Bladder microvascular endothelial cell (primary cell): ENCODE data around the gene C1orf21. TPM values are rescaled to one million over a fixed set of nuclear protein-coding genes. Genes with fewer than 3 reads are reported as not detected.

Experiments used
- total RNA-seq: library from RNA; depleted of rRNA; stranded (reverse); fragments of >200 nt; gene quantifications from 2 replicates; pipeline ENCODE4 v1.2.3, GENCODE V29; 2014

Gene C1orf21
- 15.1 and 16.4 TPM in 2 replicates for total RNA-seq

GRCh38 chr1:184386312-184387068 is at the start of gene C1orf21:
Gene C1orf21 (plus strand): TSS chr1:184387029. CDS start chr1:184477510, 90,481 bp downstream.

